GM20431 (cell line): ENCODE measurements around the gene NAGK.
"Not testable (repeated sequence)": the region's sequence is repeated elsewhere in the genome, so short reads cannot be mapped to it uniquely, and the experiment has no call there.

Experiments
- in situ Hi-C: fragments of 300-500 bp; cut with MseI, MboI; formaldehyde crosslinking; loops from one replicate; pipeline ENCODE4 v1.15.0; 2020; ENCODE audit warnings: low sequenced_read_pairs; ENCODE audit not compliant: unreplicated experiment

The NAGK gene

GRCh38 chr2:71067567-71068217, 756 bp upstream of the NAGK start:
- in situ Hi-C loops, result no loop called here

DNA sequence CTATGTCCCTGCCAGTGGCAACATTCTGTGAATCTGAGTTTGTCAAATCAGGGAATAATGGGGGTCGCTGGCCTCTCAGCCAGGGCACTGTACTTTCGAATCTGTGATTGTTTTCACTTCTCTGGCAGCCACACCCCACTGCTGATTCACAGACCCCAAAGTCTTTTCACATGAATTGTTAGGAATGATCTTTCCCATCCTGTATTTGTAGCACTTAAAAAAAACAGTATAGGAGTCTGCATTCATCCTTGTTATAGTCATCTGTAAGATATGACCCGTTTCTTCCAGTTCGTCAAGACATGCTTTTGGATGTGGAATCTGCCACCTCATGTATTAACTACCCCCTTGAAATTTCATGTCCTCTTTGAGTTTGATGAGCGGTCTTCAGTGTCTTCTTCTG, 928 bp downstream of the NAGK start:
- in situ Hi-C loops, result no loop called here

DNA sequence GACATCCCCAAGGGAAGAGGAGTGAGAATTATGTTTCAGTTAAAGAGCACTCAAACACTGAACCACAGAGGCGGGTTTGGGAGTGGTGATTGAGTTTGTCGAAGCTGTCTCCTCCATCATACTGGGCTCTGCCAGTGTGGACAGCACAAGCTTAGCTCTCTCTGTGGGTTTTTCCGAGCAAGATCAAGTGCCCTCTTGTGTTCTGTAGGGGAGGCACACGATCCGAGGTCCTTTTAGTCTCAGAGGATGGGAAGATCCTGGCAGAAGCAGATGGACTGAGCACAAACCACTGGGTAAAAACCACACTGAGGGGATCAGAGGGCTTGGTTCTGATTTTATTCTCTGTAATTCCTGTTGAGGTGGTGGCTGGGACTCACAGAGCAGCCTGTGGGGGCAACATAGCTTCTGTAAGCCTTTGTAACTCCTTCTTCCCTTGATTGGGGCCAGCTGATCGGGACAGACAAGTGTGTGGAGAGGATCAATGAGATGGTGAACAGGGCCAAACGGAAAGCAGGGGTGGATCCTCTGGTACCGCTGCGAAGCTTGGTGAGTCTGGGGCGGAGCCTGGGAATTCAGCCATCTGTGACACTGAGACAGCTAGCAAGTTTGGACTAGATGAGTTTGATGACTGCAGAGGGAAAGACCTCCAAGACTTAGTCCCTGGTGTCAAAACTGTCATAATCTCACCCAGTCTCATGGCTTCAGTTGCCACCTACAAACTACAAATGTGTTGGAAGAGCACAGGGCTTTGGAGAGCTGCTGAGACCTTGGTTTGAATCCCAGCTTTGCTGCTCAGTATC, 2.0 kb downstream of the NAGK start:
- in situ Hi-C loops, result no loop called here

- in situ Hi-C loops, result no loop called here
These were observed 3.4 kb downstream of the NAGK start for GRCh38 chr2:71071681-71072398.

DNA sequence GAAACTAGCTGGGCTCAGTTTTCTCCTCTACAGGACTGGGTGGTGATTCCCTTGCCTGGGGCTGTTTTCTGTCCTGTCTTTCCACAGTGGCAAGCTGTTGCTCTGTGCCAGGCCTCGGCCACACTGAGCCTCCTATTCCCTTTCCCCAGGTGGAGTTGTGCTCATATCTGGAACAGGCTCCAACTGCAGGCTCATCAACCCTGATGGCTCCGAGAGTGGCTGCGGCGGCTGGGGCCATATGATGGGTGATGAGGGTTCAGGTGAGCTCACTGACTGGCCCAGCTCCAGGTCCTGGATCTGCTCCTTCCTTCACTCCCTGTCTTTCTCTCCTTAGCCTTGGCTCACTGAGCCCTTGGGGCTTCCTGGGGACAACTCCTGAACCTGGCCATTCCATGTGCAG, 4.0 kb downstream of the NAGK start:
- in situ Hi-C loops, result no loop called here

GRCh38 chr2:71073475-71073874, 5.0 kb downstream of the NAGK start:
- in situ Hi-C loops, result no loop called here

GRCh38 chr2:71074893-71075395, 6.5 kb downstream of the NAGK start:
- in situ Hi-C loops, result no loop called here

- in situ Hi-C loops, result no loop called here
These were observed 10.2 kb downstream of the NAGK start for GRCh38 chr2:71078624-71079023.

GRCh38 chr2:71082402-71083252, 14.2 kb downstream of the NAGK start:
- in situ Hi-C loops, result no loop called here

DNA sequence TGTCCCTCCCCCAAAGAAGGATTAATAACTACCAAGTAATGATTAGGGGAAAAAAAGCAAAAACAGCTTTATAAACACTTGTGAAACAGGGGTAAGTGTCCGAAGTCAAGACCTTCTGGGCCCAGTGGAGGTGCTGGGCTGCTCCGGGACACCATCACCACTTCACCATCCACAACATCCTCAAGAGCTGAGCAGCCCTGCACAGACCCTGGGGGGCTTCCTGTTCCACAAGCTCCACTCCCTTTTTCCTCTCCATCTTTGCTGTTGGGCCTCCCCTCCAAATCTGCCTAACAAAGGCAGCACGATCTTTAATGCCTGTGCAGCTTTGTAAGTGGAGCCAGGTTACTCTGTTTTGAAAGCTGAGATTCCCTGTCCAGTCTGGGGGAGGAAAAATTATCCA, 14.8 kb downstream of the NAGK start:
- in situ Hi-C loops, result not testable (repeated sequence)

GRCh38 chr2:71083752-71084312, 15.4 kb downstream of the NAGK start:
- in situ Hi-C loops, result not testable (repeated sequence)

- in situ Hi-C loops, result not testable (repeated sequence)
These were observed 17.0 kb downstream of the NAGK start for GRCh38 chr2:71085325-71086003.

DNA sequence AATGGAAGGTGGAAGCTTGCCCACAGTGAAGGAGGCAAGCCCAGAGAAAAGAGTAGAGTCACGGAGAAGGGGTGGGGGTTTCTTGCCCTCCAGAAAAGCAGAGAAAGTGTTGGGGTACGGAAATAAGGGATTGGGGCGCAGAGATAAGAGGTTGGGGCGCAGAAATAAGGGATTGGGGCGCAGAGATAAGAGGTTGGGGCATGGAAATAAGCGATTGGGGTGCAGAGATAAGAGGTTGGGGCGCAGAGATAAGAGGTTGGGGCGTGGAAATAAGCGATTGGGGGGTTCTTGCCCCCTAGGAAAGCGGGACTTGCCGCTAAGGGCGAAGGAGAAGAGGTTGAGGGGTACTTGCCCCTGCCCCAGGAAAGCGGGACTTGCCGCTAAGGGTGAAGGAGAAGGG, 21.0 kb downstream of the NAGK start:
- in situ Hi-C loops, result not testable (repeated sequence)

DNA sequence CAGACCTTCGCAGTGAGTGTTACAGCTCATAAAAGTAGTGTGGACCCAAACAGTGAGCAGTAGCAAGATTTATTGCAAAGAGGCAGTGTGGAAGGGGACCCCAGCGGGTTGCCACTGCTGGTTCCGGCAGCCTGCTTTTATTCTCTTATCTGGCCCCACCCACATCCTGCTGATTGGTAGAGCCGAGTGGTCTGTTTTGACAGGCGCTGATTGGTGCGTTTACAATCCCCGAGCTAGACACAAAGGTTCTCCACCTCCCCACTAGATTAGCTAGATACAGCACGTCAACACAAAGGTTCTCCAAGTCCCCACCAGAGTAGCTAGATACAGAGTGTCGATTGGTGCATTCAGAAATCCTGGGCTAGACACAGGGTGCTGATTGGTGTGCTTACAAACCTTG, 23.4 kb downstream of the NAGK start:
- in situ Hi-C loops, result not testable (repeated sequence)

- in situ Hi-C loops, result not testable (repeated sequence)
These were observed 24.2 kb downstream of the NAGK start for GRCh38 chr2:71092491-71093260.

DNA sequence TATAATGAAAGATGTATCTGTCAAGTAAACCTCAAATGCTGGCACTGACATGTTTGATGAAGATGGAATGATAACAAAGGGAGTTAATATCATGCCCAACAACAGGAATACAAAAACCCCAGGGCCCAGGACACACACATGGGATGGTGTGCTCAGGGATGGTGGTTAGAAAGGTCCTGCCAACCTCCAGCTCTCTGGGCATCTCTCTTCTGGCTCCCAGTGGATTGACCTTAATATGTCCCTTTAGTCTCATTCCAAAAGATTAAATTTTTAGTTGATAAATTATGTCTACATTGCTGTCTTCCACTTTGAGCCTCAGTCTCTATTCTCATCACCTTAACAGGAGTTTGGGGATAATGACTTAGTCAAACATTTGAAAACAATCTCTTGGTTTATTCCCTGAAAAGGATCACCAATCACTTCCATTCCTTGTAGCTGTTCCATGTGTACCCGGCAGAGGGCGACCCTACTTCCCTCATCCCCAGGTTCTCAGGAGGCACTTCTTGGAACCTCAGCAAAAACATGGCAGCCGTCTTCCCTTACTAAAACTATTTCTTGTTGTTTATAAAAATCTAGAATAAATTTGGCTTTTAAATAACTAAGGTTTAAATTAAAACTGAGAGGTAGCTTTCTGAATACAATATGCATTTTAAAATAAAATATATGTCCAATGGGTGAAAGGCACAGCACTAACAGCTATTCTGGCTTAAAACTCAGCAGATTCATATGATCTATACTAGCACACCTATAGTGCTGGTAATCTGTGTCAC, 31.9 kb downstream of the NAGK start:
- in situ Hi-C loops, result no loop called here

DNA sequence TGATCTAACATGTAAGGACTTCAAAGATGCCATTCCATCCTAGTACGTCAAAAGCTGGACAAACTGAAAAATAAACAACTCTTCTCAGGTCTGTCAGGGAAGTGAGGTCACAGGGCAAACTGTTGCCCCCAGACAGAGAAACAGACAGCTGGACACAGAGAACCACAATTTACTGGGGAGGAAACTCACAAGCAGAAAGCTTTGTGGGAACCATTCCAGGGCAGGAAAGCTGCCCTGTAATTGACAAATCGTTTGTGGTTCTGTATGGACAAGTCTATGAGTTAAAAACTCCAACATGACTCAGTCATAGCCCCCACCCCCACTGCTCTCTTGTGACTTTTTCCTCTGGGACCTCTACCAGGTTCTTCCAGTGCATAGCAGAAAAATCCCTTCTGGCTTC, 33.2 kb downstream of the NAGK start:
- in situ Hi-C loops, result no loop called here
